HG03103 (cell line): ENCODE measurements around the gene KAZALD1.

ENCODE experiments used
- ATAC-seq: cut with Tn5 transposase; IDR thresholded peaks from one replicate; pipeline ENCODE4 v1.9.1; 2021; ENCODE audit warnings: low read depth; ENCODE audit not compliant: unreplicated experiment

The KAZALD1 gene

DNA sequence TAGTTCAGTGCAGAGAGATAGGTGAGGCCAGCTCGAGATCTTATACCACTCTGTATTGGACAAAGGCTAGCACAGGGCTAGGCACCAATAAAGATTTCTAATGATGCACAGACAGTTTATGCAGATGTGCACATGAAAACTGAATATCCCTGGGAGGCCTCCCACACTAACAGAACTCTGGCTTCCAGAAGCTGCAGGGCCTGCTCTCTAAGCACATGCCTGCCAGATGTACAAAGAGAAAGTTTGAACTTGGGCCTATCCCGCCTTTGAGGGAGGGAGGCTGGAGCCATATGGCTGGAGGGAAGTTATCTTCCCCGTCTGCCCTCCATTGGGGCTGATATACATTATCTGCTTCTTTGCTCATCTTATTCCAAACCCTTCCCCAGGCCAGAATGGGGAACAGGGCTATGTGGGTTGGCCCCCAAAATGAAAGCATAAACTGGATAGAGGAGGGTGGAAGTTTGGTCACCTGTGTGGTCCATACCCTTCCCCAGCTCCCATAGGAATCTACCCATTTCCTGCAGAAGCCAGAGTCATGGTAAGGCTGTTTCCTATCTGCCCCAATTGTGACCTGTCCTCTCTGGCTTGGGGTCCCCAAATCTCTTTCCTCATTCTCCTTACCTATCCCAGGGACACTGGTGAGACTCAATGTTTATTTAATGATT lies 3.8 kb downstream of the KAZALD1 start:
- no peak for ATAC-seq

DNA sequence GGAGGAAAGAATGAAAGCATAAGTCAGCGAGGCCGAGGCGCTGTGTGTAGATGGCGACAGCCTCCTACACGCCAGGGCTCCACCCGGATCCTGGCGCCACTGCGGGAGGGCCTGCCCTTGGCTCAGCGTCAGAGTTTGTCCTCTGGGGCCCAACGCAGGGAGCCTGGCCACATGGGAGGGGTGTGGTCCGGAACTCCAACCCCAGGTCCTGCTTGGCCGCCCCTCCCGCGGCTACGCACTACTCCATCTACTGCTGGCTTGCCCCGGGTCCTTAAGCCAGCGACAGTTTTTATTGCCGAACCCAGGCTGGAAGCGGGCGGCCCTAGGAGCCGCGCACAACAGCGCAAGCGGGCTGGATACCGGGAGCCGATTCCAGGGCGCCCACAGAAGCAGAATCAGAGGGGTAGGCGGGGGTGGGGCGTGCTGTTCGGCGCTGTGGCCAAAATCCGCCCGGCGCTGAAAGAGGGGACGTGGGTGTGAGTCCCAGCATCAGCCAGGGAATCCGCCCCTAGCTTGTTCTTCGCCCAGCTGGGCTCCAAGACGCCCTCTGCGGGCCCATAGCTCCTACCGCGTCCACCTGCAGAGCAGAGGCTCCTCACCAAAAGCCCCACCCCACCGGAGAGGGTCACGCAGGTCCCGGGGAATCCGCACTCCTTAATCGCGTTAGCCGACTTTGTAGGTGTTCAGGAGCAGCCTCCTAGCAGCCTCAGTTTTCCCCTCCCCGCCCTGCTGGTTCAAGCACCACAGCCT lies 4.5 kb downstream of the KAZALD1 start:
- ATAC-seq = no peak

DNA sequence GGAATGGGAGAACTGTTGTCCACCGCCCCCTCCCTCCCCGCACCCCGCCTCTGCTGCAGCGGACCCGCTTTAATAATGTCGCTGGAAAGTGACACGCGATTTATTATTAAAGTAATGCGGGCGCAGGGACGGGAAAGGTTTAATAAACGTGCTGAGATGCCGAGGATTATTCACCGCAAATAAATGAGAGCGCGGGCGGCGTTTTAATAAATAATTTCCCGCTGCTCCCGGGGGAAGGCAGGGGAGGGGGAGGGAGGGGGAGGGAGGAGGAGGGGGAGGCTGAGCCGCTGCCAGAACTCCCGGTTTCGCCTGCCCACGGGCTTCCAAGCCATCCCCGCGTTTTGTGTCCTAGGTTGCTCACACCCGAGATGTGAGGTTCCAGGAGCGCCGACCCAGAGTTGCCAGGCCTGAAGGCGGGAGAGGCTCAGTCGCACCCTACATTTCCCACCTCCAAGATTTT lies 5.1 kb downstream of the KAZALD1 start:
- no peak for ATAC-seq

DNA sequence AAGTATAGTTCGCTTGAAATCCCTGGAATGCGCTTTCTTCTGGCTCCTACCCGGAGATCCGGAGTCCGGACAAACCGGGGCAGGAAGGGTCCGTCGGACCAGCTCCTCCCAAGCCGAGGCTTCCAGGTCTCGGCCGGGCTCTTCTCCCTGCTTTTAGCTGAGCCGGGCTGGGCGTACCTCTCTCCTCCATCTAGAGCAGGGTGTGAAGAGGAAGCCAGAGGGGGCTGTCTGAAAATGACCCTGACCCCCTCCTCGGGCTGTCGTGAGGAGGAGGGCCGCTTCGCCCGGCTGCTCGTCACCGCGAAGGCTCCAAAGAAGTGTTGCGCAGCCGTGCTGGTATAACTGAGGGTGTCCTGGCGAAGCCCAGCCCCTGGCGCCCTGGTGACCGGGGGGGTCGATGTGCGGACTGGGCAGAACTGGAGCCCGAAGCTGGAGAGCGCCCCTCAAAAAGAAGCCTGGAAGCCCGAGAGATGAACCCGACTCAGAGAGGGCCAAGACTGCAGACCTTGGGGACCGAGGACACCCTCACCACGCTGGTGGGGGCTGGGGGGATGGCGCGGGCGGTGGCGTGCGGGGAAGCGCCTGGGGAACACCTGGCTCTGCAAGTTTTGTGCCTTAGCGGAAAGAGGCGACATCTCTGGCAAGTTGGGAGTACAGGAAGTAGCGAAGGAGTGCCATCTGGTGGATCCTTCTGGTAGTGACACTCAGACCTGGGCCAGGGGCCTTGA lies 5.7 kb downstream of the KAZALD1 start:
- ATAC-seq = no peak

DNA sequence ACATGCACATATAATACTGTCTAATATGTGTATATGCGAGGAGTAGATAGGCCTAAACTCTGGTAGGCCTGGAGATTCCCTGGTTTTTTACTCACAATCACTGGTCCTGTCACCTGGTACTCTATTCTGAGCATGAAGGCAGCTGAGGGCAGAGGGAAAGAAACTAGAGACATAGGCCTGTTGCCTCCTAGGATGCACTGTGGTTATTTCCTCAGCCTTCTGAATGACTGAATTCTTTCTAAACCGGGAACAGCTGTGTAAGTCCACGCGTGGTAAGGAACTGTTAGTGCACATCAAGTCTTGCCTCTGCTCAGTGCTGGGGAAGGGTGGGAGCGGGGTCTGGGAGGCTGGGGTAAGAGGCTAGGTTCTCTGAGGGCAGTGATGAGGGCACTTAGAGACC lies 7.7 kb downstream of the KAZALD1 start:
- ATAC-seq = no peak

DNA sequence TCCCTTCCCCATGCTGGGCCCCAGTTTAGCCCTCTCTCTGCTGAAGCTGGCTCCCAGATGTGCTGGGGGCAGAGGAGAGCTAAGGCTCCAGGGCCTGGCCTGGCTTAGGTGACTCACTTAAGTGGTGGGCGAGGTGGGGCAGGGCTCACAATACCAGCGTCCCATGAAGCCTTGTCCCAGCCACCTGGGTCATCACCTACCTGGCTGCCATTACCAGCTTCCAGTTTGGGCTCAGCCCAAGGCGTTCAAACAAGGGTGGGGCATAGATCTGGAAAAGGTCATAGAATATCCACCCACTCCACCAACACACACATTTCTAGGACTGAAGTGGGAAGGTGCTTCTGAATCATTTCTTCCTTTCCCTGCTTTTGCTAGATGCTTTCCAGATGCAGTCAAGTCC lies 8.3 kb downstream of the KAZALD1 start:
- no peak for ATAC-seq

DNA sequence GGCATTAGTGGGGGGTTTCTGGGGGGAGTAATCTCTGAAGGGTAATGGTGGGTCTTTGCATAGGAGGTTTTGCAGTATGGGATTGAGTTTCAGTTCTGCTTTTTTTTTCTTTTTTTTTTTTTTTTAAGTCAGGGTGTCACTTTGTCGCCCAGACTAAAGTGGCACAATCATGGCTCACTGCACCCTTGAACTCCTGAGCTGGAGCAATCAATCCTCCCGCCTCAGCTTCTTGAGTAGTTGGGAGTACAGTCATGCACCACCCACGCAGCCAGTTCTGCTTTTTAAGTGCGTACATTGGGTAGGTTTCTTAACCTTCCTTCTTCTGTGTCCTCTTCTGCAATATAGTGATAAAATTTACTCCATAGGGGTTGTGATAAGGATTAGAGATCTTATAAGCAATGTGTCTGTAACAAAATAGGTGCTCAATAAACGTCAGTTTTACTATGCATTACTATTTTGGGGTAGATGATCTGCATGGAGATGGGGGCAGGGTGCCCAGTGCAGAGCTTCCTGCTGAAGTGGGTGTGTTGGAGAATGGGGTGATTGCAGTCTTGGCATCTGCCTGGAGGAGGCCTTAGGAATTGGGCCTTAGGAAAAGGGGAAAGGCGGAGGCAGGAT lies 9.6 kb downstream of the KAZALD1 start:
- no peak for ATAC-seq

DNA sequence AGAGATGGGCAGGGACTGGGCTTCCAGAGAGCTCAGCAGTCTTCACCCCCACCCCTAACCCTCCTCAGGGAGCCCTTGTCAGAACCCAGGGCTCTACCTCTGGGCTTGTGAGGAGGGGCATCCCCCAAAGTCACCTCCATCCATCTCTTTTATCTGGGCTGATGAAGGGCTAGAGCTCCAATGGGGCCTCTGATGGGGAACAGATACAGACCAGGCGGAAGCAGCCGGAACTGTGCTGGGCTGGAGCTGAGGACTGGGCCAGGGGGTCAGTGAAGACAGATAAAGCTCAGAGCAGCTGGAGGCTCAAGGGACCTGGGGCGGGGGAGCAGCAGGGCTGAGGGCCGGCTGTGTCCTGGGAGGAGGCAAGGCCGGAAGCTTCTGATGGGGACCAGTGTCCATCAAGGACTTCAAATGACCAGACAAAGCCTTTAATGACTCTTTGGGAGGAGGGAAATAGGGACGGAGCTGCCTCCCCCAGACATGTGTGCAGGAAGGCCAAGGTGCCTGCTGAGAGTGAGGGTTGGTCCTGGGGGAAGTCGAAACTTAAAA lies 10.2 kb downstream of the KAZALD1 start:
- no peak for ATAC-seq

DNA sequence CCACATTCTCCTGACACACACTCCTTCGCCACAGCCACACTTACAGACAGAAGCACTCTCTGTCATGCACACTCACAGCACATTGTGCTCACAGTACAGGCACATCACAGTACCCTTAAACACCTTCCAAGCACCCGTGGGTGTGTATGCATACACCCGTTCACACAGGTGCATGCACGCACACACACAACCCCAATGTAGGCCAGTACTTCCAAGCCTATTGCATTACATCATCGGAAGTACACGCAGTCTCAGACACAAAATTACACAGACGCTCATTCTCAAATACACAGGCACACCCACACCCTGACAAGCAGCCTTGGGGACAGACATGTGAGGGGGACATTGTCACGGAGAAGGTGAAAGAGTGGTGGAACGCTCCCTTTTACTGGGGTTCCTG lies 11.1 kb downstream of the KAZALD1 start:
- ATAC-seq = no peak

DNA sequence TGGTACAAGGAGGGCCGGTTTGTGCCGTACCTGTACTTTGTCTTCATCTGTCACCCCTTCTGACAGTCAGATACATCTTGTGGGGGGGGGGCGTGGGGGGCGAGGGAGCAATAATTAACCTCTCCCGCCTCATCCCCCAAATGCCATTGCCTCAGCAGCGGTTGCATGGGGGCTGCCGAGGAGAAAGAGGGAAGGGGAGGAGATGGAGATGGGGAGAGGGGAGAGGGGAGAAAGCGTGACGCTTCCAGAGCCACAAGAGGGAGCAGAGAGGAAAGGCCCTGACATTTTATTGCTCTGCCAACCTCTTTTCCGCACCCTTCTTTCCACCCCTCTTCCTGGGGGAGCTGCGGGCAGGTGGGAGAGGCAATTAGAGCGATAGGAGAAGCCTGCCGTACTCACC lies 11.8 kb downstream of the KAZALD1 start:
- ATAC-seq = no peak

DNA sequence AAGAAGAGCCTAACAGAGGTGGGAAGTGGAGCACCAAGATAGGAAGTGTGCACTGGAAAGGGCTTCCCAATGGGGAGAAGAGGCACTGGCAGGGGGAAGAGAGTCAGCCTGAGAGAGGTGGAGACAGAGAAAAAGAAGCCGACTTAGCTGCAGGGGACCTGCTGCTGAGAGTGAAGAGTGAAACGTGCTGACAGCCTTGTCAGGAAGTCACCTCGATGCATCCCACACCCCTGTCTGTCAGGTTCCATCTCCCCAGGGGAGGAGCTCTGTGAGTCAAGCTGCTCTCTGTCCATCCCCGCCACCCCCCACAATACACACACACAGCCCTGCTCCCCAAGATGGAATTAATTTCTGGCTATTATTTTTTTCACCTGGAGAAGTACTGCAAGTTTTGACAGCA lies 14.0 kb downstream of the KAZALD1 start:
- no peak for ATAC-seq

DNA sequence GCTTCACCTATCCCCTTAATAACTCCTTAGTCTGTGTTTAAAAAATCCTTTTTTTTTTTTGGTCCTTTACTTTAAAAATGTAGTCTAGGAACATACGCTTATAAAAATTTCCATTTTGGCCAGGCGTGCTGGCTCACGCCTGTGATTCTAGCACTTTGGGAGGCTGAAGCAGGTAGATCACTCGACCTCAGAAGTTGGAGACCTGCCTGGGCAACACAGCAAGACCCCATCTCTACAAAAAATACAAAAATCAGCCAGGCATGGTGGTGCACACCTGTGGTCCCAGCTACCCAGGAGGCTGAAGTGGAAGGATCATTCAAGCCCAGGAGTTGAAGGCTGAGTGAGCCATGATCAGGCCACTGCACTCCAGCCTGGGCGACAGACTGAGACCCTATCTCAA lies 14.8 kb downstream of the KAZALD1 start:
- ATAC-seq = no peak

DNA sequence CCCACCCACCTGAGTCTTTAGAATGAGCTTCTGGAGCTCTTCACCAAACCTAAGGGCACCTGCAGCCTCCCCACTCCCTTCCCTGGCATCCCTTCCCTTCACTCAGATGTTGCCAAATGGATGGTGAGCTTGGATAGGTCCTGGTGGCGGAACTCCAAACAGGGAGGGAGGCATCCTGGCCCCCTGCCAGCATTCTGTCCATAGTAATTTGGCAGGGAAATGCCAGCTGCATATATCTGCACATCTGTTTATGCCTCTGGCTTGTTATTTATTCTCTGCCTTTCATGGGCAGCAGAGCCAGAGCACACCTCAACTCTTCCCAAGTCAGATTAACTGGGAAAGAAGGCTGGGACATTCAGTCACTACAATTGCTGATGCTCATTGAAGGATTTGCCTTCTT lies 18.1 kb downstream of the KAZALD1 start:
- ATAC-seq = no peak

DNA sequence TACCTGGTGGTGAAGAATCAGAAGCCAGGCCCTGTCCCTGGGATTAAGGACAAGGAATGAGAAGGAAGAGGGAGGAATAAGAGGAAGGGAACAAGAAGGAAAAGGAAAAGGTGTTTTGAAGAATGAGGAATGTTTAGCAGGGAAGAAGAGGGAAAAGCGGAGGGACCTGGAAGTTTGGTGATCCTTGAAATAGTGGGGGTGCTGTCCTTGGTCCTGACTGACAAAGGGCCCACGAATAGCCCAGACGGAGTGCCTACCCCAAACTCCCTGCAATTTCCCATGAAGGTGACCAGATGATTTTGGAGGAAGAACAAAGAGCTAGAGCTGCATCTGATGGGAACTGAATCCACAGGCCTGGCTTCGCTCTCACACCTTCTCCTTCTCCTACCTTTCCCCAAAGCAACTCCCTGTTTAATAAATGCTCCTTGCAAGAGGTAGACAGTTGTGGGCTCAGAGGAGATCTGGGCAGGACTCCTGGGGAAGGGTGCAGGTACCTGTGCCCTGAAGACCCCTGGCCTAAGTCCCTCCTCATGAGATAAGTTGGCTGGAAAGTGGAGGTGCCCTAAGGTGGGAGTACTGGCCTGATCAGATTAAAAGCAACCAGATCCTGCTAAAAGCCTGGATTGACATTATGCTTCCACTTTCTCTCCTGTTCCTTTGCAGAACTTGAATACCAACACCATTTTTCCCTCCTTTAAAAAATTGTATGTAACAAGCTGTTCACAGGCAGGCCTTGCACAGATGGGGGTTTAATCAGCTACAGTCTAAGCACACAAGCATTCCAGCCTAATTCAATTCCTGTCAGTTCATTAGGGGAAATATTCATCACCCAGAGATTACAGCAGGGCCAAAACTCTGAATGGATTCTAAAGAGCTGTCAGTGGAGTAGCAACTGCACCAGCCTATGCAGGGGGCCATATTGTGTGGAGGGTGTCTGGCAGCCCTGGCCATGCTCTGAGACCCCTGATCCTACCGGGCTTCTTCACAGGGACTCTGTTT lies 19.4 kb downstream of the KAZALD1 start:
- no peak for ATAC-seq

DNA sequence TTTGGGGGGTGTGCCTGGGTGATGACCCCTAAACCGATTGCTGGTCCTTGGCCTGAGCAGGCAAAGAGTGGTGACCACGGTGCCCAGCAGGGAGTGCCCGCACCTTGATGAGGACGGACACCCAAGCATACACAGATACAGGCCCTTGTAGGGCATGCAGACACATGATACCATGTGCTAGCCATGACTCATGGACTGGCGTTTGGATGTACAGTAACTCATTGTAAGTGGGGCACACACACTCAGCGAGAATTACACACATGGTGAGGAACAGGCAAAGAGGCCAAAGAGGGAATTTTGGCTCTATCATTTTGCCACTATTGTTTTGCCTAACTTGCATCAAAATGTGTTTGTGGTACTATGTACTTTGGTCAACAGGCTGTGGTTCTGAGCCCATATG lies 24.1 kb downstream of the KAZALD1 start:
- no peak for ATAC-seq

DNA sequence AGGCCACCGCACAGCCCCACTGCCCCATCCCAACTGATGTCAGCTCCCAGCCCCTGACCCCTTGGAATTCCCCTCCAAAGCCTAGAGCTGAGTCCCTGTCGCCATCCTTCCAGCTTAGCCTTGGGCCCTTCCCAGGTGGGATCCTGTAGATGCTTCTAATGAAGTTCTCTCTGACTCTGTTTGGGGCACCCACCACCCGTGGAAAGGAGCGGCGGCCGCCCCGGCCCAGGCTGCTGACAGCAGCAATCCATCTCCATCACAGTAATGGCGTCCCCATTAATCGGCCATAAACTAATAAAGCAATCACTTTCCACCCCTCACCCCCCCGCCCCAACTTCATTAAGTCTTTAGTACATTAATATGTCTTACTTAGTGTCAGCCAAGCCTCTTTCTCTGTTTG lies 25.6 kb downstream of the KAZALD1 start:
- no peak for ATAC-seq

DNA sequence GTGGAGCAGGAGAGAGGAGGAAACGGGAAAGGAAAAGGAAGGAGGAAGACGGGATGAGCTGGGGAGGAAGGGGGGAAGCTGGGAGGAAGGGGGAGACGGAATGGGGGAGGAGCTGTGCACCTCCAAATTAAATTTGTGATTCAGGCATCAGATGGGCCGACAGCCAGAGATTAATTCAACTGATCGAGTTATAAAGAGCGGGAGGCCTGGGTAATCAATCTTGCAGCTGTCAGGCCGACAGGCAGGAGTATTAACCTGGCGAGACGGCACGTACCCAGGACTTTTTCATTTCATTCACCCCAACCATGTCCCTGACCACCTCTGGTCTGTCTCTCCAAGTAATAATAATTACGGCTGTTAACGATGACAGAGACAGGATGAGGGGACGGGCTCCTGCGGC lies 26.2 kb downstream of the KAZALD1 start:
- no peak for ATAC-seq

DNA sequence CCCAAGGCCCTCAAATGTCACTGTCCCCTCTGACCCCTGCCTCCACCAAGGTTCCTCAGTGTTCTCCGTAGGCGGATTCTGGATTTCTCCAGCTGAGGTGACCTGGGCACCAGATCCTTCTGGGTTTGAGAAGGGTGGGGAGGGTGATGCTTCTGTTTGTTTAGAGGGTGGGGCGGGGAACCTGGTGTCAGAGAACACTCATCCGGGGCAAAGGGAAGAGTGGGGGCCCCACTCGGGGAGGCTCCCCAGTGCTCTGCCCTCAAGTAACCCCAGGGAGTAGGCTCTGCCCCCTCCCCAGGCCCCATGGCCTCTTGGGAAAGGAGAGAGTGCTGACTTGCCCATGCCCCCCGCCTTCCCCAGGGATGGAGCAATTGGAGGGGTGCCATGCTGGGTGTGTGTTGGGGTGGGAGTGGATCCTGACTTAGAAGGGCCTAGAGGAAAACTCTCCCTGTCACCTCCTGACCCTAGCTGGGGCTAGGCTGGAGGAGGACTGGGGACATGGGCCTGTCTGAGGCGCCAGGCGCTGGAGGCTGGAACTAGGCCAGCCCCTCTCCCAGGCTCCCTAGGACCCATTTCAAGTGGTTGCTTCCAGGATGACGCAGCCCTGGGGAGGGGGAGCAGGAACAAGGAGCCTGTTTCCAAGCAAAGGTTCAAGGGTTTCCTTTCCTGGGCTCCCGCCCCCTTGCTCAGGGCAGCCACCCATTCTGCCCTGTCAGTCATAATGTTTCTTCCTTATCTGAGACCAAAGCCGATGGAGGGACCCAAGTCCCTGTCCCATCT lies 27.9 kb downstream of the KAZALD1 start:
- no peak for ATAC-seq

DNA sequence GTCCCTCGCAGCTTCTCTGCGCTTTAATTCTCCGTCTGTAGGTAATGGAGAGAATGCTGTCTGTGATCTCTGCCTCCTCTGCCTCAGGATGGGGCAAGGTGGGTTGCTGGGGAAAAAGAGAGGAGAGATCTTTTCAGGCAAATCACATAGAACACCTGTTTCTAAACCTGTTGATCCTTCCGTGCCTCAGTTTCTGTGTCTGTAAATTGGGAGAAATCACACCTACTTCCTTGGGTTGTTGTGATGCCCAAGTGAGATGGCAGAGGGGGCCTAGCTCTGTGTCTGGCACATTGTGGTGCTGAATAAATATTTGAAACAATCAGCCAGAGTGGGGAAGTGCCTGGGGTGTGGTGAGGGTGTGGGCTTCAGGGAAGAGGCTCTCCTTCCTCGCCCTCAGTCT lies 28.8 kb downstream of the KAZALD1 start:
- ATAC-seq = no peak
